PC-3 (cell line): ENCODE data around the gene UBQLN2. TPM values are rescaled to one million over a fixed set of nuclear protein-coding genes. Genes with fewer than 3 reads are reported as not detected.
"Not testable (repeated sequence)": the region's sequence is repeated elsewhere in the genome, so short reads cannot be mapped to it uniquely, and the experiment has no call there.

ENCODE experiments used
- ATAC-seq: fragments of 200-7000 bp; cut with Tn5 transposase; 2 replicates; pipeline ENCODE4 v1.9.1; 2020; ENCODE audit warnings: mild to moderate bottlenecking, moderate library complexity
- Bru-seq: library from RNA; stranded (reverse); fragments of 400-500 nt; gene quantifications from one replicate; lab custom pipeline; 2021; lab: Mats Ljungman, UMichigan
- BruChase-seq, 2 experiments: library from RNA; stranded (reverse); fragments of 400-500 nt; gene quantifications; one replicate each; lab custom pipeline; 2021; lab: Mats Ljungman, UMichigan
- BruUV-seq: library from RNA; stranded (reverse); fragments of 400-500 nt; replicated peaks from 2 replicates; lab custom pipeline; 2021; lab: Mats Ljungman, UMichigan
- CTCF ChIA-PET: fragments of 300-600 bp; sonication (Branson Sonifier 250); formaldehyde crosslinking; loops from one replicate; lab custom pipeline; 2022; ENCODE audit warnings: antibody characterized with exemption; lab: Charles Lee
- POLR2A ChIA-PET: fragments of 300-600 bp; sonication (Branson Sonifier 250); formaldehyde crosslinking; loops from one replicate; lab custom pipeline; 2022; ENCODE audit warnings: antibody characterized with exemption; ENCODE audit not compliant: unreplicated experiment; lab: Charles Lee
- DNase-seq: peaks from one replicate; pipeline ENCODE4 v3.0.0-alpha.2; 2015
- H2AFZ ChIP-seq: fragments of 300-600 bp; sonication (generic); 2 replicates; pipeline ENCODE4 v1.6.0; 2016; ENCODE audit warnings: antibody characterized with exemption, low read length
- H3F3A ChIP-seq: fragments of 300-600 bp; sonication (generic); one replicate; pipeline ENCODE4 v1.6.0; 2017; ENCODE audit warnings: antibody characterized with exemption, low read length, control low read depth, mild to moderate bottlenecking; ENCODE audit not compliant: unreplicated experiment
- H3K27ac ChIP-seq: fragments of 300-600 bp; sonication (generic); 2 replicates; pipeline ENCODE4 v1.5.1; 2016; ENCODE audit warnings: mild to moderate bottlenecking, low read length
- H3K27me3 ChIP-seq: fragments of 300-600 bp; sonication (generic); 2 replicates; pipeline ENCODE4 v1.6.1; 2016; ENCODE audit warnings: low read length, mixed read lengths
- H3K36me3 ChIP-seq: fragments of 300-600 bp; sonication (generic); 2 replicates; pipeline ENCODE4 v1.6.1; 2016; ENCODE audit warnings: low read depth, mixed run types, low read length, mixed read lengths
- H3K4me1 ChIP-seq: fragments of 300-600 bp; sonication (generic); 2 replicates; pipeline ENCODE4 v1.5.1; 2016; ENCODE audit warnings: low read length; ENCODE audit not compliant: insufficient read depth
- H3K4me2 ChIP-seq: fragments of 300-600 bp; sonication (generic); 2 replicates; pipeline ENCODE4 v1.6.0; 2016; ENCODE audit warnings: low read length
- H3K4me3 ChIP-seq: fragments of 300-600 bp; sonication (generic); 2 replicates; pipeline ENCODE4 v1.5.1; 2016; ENCODE audit warnings: mild to moderate bottlenecking, low read length, mixed read lengths
- H3K79me2 ChIP-seq: fragments of 300-600 bp; sonication (generic); 2 replicates; pipeline ENCODE4 v1.6.1; 2017; ENCODE audit warnings: low read length, mixed read lengths
- H3K9ac ChIP-seq: fragments of 300-600 bp; sonication (generic); 2 replicates; pipeline ENCODE4 v1.6.0; 2016; ENCODE audit warnings: mild to moderate bottlenecking, low read length
- H3K9me2 ChIP-seq: fragments of 300-600 bp; sonication (generic); replicated peaks from 2 replicates; pipeline ENCODE4 v1.6.1; 2016; ENCODE audit warnings: mixed run types, low read length, mixed read lengths
- H3K9me3 ChIP-seq: fragments of 300-600 bp; sonication (generic); 2 replicates; pipeline ENCODE4 v1.6.1; 2016; ENCODE audit warnings: low read length, mixed read lengths
- H4K20me1 ChIP-seq: fragments of 300-600 bp; sonication (generic); 2 replicates; pipeline ENCODE4 v1.6.1; 2016; ENCODE audit warnings: low read length, mixed read lengths
- CTCF ChIP-seq: fragments of 300-600 bp; sonication (generic); conservative IDR thresholded peaks from 2 replicates; pipeline ENCODE4 v1.5.1; 2017; ENCODE audit warnings: antibody characterized with exemption, low read depth, mild to moderate bottlenecking, low read length
- EZH2 ChIP-seq: fragments of 300-600 bp; sonication (generic); IDR thresholded peaks from one replicate; pipeline ENCODE4 v1.6.1; 2017; ENCODE audit warnings: antibody characterized with exemption, mild to moderate bottlenecking, low read length; ENCODE audit not compliant: unreplicated experiment
- EZH2phosphoT487 ChIP-seq: fragments of 300-600 bp; sonication (generic); IDR thresholded peaks from 2 replicates; pipeline ENCODE4 v1.6.1; 2018; ENCODE audit warnings: mild to moderate bottlenecking, antibody characterized with exemption, low read length, borderline replicate concordance
- intact Hi-C: fragments of 100-400 bp; cut with micrococcal nuclease; formaldehyde crosslinking; loops from 2 replicates; pipeline ENCODE4 v1.9.0; 2023
- long read RNA-seq: library from polyadenylated mRNA; unstranded; transcript quantifications from one replicate; pipeline ENCODE4 v2.0.0, GENCODE V29; 2021; ENCODE audit not compliant: unreplicated experiment
- total RNA-seq: library from RNA; depleted of rRNA; stranded (reverse); fragments of >200 nt; gene quantifications from 2 replicates; pipeline ENCODE4 v1.2.3, GENCODE V29; 2014; rRNA removed

Gene UBQLN2
- total RNA-seq (9.7 and 16.6 TPM in 2 replicates), Bru-seq, nascent RNA (percentile 90 among the genes with signal in this experiment), BruChase-seq, experiment 1, labeled RNA remaining after a 6-hour chase (percentile 99 among the genes with signal in this experiment), BruChase-seq, experiment 2, labeled RNA remaining after a 2-hour chase (percentile 98 among the genes with signal in this experiment)
- long read RNA-seq, full-length matches to known transcripts, result 128 of 129 reads
- long read RNA-seq, partial matches to known transcripts, result 0 of 129 reads
- long read RNA-seq, other reads (novel, unspliced or antisense), result 1 of 129 reads

GRCh38 chrX:56563231-56564161, at the start of gene UBQLN2:
Gene UBQLN2, plus strand, starts transcription at chrX:56563627. Its CDS starts 247 bp downstream, at chrX:56563874.
- peak; percentile 76 for ATAC-seq
- Histone ChIP-seq H3K9me3 (no peaks in the 10 kb centered on the region), H4K20me1 (peaks cover 39% of the 10 kb centered on the region), H3K27ac (peak within 1 kb of the TSS; percentile 73), H3F3A (no peaks in the 10 kb centered on the region), H3K4me2 (peak within 1 kb of the TSS; percentile 88), H3K9me2 (no peaks in the 10 kb centered on the region), H3K4me3 (peak within 1 kb of the TSS; percentile 90), H3K9ac (peak within 1 kb of the TSS; percentile 96), H3K36me3 (peaks cover 4% of the 10 kb centered on the region; the same call in 1 of the 2 replicates), H2AFZ (peak within 1 kb of the TSS; percentile 78), H3K4me1 (peaks cover 12% of the 10 kb centered on the region), H3K79me2 (peaks cover 50% of the 10 kb centered on the region), H3K27me3 (no peaks in the 10 kb centered on the region)
- BruUV-seq, result no TSS peak
- ChIA-PET CTCF (no interaction called here), POLR2A (no interaction called here)
- TF ChIP-seq EZH2 (no peak), EZH2phosphoT487 (no peak), CTCF (peak; percentile 40; the same call in 1 of the 2 replicates)
- peak; percentile 65 for DNase-seq
- intact Hi-C loops, result loop anchor here (2.0 to 10.0 kb wide), 4 partner anchors 59 to 279 kb away; partner anchors contain the start of gene NBDY

DNA sequence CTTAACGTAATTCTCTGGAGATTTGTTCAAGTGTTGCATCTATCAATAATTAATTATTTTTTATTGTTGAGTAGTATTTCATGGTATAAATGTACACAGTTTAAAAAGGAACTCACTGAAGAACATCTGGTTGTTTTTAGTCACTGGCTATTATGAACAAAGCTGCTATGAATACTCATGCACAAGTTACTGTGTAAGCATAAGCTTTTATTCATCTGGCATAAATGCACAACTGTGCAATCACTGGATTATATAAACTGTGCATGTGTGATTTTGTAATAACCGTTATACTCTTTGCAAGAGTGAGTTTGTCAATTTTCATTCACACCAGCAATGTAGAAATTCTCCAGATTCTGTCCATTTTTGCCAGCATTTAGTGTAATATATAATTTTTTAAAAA, 43.8 kb upstream of the UBQLN2 start:
- Histone ChIP-seq H3K4me3 (no peak overlapping the region), H3F3A (no peaks in the 10 kb centered on the region), H3K79me2 (no peaks in the 10 kb centered on the region), H3K27ac (no peak overlapping the region), H3K9me3 (no peaks in the 10 kb centered on the region), H2AFZ (no peak overlapping the region), H3K4me2 (no peak overlapping the region), H3K4me1 (no peaks in the 10 kb centered on the region), H3K9me2 (no peaks in the 10 kb centered on the region), H3K27me3 (no peaks in the 10 kb centered on the region), H3K9ac (no peak overlapping the region), H3K36me3 (no peaks in the 10 kb centered on the region), H4K20me1 (no peaks in the 10 kb centered on the region)
- intact Hi-C loops, result no loop called here
- ATAC-seq (no peak), DNase-seq (no peak)
- TF ChIP-seq EZH2phosphoT487 (no peak), EZH2 (no peak), CTCF (no peak)
- POLR2A ChIA-PET, result no interaction called here
- CTCF ChIA-PET, result no interaction called here
- no TSS peak for BruUV-seq

DNA sequence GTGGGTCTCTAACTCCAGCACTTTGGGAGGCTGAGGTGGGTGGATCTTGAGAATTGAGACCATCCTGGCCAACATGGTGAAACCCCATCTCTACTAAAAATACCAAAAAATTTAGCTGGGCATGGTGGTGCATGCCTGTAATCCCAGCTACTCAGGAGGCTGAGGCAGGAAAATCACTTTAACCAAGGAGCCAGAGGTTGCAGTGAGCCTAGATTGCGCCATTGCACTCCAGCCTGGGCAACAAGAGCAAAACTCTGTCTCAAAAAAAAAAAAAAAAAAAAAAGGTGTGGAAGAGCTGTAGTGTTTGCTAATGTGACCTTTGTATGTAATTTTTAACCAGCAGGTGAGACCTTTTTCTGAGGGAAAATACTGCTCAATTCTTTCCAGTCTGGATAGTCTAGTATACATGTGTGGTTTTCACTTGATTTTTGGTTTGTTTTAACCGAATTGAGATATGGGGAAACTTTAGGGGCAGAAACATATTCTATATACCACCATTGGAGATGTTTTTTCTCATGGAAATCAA, 33.9 kb upstream of the UBQLN2 start:
- ATAC-seq, H3K4me2 ChIP-seq, H3K36me3 ChIP-seq, H3K9me3 ChIP-seq, H3K9ac ChIP-seq, H3F3A ChIP-seq, POLR2A ChIA-PET, CTCF ChIA-PET, BruUV-seq, H4K20me1 ChIP-seq, H2AFZ ChIP-seq, intact Hi-C loops, H3K4me3 ChIP-seq, H3K9me2 ChIP-seq, H3K79me2 ChIP-seq, H3K27ac ChIP-seq, H3K4me1 ChIP-seq, DNase-seq, H3K27me3 ChIP-seq: not testable (repeated sequence)
